NCI-H774 (cell line): ENCODE results near the gene RRP1B.
A peak's percentile ranks its signal among the peaks of the same experiment; 100 is the strongest.
"Not testable (repeated sequence)": the region's sequence is repeated elsewhere in the genome, so short reads cannot be mapped to it uniquely, and the experiment has no call there.

Source experiments
- DNase-seq: peaks from one replicate; lab custom pipeline; 2025; lab: John Stamatoyannopoulos, UW

The RRP1B gene

DNA sequence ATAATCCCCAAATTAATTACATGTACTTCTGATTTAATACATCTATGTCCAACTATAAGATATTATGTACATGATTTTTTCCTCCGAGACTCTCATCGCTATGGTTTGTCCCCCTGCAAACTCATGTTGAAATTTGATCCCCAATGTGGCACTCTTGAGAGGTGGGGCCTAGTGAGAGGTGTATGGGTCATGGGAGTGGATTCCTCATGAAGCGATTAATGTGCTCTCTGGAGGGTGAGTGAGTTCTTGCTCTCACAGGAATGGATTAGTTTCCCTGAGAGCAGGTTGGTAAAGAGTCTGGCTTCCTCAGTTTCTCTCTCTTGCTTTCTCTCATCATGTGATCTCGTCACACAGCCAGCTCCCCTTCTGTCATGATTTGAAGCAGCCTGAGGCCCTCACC, 16.2 kb upstream of the RRP1B start:
- DNase-seq = no peak

DNA sequence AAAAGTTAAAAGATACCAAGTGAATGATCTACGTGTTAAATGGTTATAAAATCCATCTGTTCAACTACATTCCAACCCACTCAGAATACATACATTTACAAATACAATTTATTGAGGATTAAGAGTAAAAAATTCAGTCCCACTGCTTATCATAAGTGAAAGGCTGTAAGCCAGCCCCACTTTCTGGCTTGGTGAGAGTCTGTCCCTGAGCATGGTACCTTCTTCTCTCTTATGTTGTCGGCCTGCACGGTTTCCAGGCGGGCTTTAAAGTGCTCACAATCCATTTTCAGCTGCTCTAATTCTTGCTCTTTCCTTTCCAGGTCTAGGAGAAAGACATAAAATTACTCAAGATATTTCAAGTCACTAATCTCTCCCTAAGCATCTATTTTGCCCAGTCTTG, 15.3 kb upstream of the RRP1B start:
- no peak for DNase-seq

DNA sequence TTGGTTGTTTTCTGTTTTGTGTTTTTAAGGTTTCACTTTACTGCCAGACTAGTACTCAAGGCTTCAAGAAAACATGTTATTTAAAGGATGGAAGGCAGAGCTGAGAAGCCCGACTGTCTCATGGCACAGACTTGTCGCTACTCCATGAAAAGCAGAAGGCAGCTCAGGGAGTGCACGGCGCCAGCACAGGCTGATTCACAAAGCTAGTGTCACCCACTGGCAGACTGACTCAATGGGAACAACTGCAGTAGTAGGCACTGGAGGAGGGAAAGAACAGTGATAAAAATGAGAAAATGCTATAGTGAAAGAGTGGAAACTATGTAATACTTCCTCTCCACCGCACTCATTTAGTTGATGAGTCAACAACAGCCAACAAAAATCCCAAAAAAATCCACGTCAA, 14.8 kb upstream of the RRP1B start:
- DNase-seq = no peak

- no peak for DNase-seq
These were observed 14.0 kb upstream of the RRP1B start for GRCh38 chr21:43645136-43645891.

GRCh38 chr21:43645976-43646375, 13.4 kb upstream of the RRP1B start:
- no peak for DNase-seq

DNA sequence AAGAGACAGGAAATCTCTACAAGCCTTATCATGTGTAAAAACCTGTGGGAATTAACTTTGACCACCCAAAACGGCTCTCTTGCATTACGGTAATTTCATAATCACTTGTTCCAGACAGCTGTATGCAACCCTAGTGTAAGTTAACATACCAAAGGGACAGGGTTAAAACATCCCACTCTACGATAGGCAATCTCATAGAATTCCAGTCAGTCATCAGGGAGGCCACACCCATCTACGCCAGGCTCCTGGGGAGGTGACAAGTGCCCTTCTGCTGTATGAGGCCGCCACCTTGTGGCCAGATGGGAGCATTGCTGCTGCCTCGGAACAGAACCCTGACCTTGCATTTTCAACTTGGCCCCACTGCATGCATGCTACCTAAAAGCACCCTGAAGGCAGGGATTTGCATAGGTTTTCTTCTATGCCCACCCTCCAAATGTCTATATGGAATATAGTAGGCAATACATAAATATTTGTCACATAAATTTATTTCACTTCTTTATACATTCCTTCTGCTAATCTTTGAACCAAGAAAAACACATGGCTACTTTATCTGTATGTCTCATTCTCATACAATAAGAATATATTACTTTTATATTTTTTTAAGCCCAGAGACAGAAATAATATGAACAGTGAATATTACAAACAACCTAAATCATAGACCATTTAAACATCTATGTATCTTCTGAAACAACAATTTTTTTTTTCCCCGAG, 12.7 kb upstream of the RRP1B start:
- peak; percentile 67 for DNase-seq

- no peak for DNase-seq
These were observed 11.2 kb upstream of the RRP1B start for GRCh38 chr21:43648171-43648570.

DNA sequence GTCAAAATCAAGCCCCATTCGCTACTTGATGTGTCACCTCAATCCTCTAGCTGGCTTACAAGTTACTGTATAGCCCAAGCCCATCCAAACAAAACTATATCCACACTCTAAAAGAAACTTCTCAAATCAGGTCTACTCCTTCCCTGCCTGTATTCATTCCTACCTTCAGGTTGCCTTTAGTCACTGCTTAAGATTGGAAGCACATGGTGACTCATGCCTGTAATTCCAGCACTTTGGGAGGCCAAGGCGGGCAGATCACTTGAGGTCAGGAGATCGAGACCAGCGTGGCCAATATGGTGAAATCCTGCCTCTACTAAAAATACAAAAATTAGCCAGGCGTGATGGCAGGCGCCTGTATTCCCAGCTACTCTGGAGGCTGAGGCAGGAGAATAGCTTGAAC, 7.4 kb upstream of the RRP1B start:
- DNase-seq = not testable (repeated sequence)

DNA sequence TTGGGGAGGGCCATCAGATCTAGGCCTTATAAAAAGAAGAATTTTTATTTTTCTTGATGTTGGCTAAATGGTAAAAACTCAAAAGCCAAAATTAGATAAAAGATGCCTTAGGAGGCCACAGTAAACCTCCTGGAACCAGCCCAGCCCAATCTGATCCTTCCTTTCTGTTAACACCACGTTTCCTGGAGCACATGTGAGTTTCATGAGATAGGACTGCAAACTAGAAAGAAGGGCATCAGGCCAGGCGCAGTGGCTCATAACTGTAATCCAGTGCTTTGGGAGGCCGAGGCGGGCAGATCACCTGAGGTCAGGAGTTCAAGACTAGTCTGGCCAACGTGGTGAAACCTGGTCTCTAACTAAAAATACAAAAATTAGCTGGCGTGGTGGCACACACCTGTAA, 6.7 kb upstream of the RRP1B start:
- no peak for DNase-seq

DNA sequence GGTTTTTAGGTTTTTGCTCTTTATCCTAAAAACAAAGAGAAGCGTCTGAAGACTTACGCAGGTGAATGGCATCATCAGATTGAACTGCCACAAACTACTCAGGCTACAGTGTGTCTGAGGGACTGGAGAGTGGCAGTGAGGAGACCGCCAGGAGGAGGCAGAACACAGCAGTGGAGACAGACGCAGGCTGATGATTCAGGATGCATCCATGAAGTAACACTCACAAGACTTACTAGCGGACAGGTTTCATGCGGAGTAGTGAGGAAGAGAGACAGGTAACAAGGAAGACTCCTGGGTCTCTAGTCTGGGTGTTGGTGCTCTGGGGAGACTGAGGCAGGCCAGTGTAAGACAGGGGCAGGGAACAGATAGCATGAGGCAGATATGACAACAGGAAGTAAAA, 5.7 kb upstream of the RRP1B start:
- DNase-seq = no peak

- no peak for DNase-seq
These were observed 4.4 kb upstream of the RRP1B start for GRCh38 chr21:43654806-43655489.

DNA sequence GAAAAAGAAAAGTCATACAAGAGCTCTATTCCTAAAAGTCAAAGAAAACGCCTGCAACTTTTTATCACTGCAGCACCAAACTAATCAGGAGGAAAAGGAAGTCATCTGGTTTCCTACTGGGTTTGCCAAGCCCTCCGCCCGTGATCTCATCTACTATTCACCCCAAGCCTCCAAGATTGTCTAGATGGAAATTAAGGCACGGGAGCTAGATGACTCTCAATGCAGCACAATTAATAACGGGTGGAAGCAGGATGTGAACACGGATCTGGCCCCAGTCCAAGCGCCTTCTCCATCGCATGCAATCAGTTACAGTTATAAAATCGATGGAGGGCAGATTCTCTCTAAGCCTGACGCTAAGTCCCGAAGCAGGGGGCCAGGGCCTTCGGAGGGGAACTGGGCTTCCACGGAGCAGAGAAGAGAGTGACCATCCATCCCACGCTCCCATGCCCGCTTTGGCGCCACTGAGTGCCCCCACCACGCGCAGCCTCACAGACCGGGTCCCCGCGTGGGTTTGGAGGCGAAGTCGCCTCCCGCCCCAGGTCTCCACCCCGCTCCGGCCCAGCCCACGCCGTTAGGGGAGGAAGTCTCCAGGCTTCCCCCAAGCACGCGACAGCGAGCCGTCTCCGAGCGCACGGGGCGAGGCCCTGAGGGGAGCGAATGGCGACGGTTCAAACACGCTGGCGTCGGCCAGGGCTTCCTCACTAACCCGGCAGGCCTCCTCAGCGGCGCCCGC, 1.8 kb upstream of the RRP1B start:
- DNase-seq = no peak

GRCh38 chr21:43658088-43658741, 1.1 kb upstream of the RRP1B start:
- no peak for DNase-seq

DNA sequence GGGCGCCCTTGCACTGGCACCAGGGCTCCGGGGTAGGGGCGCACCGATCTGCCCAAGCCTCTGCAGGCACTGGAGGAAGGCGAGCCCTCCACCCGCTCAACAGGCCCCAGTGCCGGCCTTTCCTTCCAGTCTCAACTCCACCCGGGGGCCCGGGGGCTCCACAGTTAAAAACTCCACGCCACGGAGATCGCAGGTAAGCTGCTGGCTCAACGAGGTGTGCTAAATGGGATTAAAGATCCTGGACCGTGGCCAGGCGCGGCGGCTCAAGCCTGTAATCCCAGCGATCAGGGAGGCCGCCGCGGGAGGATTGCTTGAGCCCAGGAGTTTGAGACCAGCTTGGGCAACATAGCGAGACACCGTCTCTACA, 608 bp upstream of the RRP1B start:
- DNase-seq = no peak

DNA sequence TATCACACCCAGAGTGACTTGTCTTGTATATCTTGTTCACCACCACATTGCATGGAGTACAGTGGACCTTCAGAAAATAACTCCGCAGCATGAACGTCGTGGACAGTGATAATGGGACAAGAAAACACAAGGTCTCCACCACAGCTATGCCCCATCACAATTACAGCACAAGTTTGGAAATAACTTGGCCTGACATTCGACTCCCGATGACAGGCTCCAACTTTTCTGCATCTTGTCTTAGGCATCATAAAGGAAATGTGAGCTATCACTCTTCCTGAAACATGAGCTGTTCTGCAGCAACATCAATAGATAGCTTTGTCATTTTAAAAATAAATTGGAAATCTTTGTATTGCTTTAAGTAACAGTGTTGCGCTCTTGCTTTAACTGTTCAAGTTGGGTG, 2.9 kb downstream of the RRP1B start:
- DNase-seq = no peak

DNA sequence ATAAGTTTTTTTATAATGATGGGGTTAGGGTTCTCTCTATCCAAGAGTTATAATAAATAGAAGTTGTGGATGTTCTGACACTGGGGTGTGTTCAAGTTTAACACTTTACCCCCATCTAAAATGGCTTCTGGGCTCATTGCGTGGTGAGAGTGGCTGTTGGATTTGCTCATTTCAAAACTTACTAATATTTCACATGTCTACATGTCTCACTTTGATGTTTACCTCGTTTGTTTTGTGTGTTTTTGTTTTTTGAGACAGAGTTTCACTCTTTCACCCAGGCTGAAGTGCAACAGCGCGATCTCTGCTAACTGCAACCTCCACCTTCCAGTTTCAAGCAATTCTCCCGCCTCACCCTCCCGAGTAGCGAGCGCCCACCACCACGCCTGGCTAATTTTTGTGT, 3.7 kb downstream of the RRP1B start:
- DNase-seq = no peak

GRCh38 chr21:43664358-43664757, 5.0 kb downstream of the RRP1B start:
- no peak for DNase-seq

- DNase-seq = no peak
These were observed 6.5 kb downstream of the RRP1B start for GRCh38 chr21:43665879-43666278.

DNA sequence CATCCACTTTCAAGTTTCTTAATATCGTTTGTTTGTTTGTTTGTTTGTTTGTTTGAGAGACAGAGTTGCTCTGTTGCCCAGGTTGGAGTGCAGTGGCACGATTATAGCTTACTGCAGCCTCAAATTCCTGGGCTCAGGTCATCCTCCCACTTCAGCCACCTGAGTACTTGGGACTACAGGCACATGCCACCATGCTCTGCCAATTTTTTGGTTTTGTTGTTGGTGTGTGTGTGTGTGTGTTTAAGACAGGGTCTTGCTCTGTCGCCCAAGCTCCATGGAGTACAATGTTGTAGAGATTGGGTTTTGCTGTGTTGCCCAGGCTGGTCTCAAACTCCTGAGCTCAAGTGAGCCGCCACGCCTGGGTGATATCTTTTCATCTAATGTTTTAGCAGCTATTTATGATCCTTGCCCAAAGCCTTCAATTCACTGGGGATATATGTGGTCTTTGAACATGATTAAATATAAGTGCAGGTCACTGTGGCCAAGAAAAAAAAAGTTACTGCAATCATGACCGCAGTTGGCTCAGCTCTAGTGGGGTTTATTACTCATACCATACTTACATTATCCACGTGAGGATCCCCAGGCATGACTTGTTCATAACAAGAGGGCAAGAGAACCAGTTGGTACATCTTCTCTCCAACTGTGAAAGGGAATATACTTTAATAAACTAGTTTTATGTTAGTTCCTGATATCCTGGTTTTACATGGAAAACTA, 8.0 kb downstream of the RRP1B start:
- no peak for DNase-seq

GRCh38 chr21:43669828-43670605, 10.7 kb downstream of the RRP1B start:
- DNase-seq = no peak

- DNase-seq = no peak
These were observed 16.5 kb downstream of the RRP1B start for GRCh38 chr21:43675871-43676270.
